Ishikawa (cell line): ENCODE data around the gene KCNK5.

ENCODE experiments used
- CEBPB ChIP-seq: IDR thresholded peaks from 2 replicates; pipeline ENCODE4 v1.6.1; 2012
- CREB1 ChIP-seq: IDR thresholded peaks from 2 replicates; pipeline ENCODE4 v1.6.1; 2012; ENCODE audit warnings: low read depth
- EGR1 ChIP-seq: IDR thresholded peaks from 2 replicates; pipeline ENCODE4 v1.6.1; 2012
- EP300 ChIP-seq: IDR thresholded peaks from 2 replicates; pipeline ENCODE4 v1.6.1; 2012; ENCODE audit warnings: borderline replicate concordance
- FOXM1 ChIP-seq: IDR thresholded peaks from 2 replicates; pipeline ENCODE4 v1.6.1; 2012; ENCODE audit warnings: low read depth, borderline replicate concordance
- RAD21 ChIP-seq: IDR thresholded peaks from 2 replicates; pipeline ENCODE4 v1.6.1; 2012; ENCODE audit warnings: low read depth
- TAF1 ChIP-seq: IDR thresholded peaks from 2 replicates; pipeline ENCODE4 v1.6.1; 2012; ENCODE audit warnings: low read depth, mild to moderate bottlenecking
- TEAD4 ChIP-seq: IDR thresholded peaks from 2 replicates; pipeline ENCODE4 v1.6.1; 2012
- YY1 ChIP-seq: IDR thresholded peaks from 2 replicates; pipeline ENCODE4 v1.6.1; 2012; ENCODE audit warnings: low read depth
- TF ChIP-seq, protein P1 (sequence below): IDR thresholded peaks from 2 replicates; pipeline ENCODE4 v1.6.1; 2012; ENCODE audit warnings: low read depth, mild to moderate bottlenecking
- TF ChIP-seq, protein P2 (sequence below): IDR thresholded peaks from 2 replicates; pipeline ENCODE4 v1.6.1; 2012
- TF ChIP-seq, protein P3 (sequence below): IDR thresholded peaks from 2 replicates; pipeline ENCODE4 v1.6.1; 2012

DNA sequence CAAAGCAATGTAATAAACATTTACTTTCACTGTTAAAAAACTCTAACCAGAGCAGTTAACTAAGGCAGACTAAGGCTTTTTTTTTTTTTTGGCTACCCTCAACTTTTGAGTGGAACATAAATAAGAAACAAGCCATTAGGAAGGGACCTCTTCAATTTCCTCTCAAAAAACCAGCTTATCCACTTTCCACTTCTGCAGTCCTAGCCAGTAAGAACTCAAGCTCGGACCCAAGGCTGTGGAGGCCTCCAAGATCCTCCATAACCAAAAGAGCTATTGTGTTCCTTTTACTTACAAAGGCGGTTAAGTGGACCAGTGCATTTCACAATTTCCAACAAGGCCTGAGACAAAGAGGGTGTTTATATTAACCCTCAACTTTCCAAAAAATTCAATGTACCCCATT, 5.3 kb downstream of the KCNK5 start:
- TF ChIP-seq CEBPB (0 out of 2 replicates have a peak, but pooled peaks have one; percentile 9), RAD21 (no peak), YY1 (no peak), CREB1 (no peak), TEAD4 (no peak), TAF1 (no peak), EP300 (no peak), FOXM1 (no peak), EGR1 (no peak)
- TF ChIP-seq, protein P1, sequence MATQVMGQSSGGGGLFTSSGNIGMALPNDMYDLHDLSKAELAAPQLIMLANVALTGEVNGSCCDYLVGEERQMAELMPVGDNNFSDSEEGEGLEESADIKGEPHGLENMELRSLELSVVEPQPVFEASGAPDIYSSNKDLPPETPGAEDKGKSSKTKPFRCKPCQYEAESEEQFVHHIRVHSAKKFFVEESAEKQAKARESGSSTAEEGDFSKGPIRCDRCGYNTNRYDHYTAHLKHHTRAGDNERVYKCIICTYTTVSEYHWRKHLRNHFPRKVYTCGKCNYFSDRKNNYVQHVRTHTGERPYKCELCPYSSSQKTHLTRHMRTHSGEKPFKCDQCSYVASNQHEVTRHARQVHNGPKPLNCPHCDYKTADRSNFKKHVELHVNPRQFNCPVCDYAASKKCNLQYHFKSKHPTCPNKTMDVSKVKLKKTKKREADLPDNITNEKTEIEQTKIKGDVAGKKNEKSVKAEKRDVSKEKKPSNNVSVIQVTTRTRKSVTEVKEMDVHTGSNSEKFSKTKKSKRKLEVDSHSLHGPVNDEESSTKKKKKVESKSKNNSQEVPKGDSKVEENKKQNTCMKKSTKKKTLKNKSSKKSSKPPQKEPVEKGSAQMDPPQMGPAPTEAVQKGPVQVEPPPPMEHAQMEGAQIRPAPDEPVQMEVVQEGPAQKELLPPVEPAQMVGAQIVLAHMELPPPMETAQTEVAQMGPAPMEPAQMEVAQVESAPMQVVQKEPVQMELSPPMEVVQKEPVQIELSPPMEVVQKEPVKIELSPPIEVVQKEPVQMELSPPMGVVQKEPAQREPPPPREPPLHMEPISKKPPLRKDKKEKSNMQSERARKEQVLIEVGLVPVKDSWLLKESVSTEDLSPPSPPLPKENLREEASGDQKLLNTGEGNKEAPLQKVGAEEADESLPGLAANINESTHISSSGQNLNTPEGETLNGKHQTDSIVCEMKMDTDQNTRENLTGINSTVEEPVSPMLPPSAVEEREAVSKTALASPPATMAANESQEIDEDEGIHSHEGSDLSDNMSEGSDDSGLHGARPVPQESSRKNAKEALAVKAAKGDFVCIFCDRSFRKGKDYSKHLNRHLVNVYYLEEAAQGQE, result no peak
- TF ChIP-seq, protein P2, sequence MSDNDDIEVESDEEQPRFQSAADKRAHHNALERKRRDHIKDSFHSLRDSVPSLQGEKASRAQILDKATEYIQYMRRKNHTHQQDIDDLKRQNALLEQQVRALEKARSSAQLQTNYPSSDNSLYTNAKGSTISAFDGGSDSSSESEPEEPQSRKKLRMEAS, result no peak
- TF ChIP-seq, protein P3, sequence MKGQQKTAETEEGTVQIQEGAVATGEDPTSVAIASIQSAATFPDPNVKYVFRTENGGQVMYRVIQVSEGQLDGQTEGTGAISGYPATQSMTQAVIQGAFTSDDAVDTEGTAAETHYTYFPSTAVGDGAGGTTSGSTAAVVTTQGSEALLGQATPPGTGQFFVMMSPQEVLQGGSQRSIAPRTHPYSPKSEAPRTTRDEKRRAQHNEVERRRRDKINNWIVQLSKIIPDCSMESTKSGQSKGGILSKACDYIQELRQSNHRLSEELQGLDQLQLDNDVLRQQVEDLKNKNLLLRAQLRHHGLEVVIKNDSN, result no peak
